KBM-7 (cell line): ENCODE results near the gene BACH2.
"Not testable (repeated sequence)": the region's sequence is repeated elsewhere in the genome, so short reads cannot be mapped to it uniquely, and the experiment has no call there.

Experiments
- DNase-seq: peaks from one replicate; pipeline ENCODE4 v3.0.0-alpha.2; 2015
- in situ Hi-C: fragments of 300-500 bp; cut with MboI; formaldehyde crosslinking; loops from 2 replicates; pipeline ENCODE4 v1.14.3; 2020; ENCODE audit warnings: low sequenced_read_pairs, low pct_unique_long_range_greater_than_20kb, mixed read lengths

Gene BACH2

GRCh38 chr6:90173262-90173925, 123.2 kb downstream of the BACH2 start:
- in situ Hi-C loops = no loop called here

DNA sequence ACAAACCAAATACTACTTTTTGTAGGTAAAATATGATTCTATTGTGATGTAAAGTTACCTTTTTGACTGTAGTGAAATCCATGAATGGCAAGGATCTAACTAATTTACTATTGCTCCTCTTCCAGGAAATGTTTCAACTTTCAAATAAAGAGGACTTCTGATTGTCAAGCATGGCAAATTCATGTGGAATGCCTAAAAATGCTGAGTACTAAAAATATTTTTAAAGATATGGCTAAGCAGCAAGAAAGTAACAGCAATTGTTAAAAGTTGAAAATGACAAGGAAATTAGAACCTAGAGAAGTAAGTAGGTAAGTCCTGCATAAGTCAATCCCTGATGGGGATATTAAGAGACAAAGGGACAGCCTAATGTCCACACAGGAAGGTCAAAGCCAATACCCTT, 126.0 kb downstream of the BACH2 start:
- no peak for DNase-seq
- in situ Hi-C loops = no loop called here

More at GRCh38 chr6:90173262-90173925, 123.2 kb downstream of the BACH2 start:
- DNase-seq = no peak

- in situ Hi-C loops = no loop called here
- DNase-seq = no peak
These were observed 127.3 kb downstream of the BACH2 start for GRCh38 chr6:90169374-90169773.

DNA sequence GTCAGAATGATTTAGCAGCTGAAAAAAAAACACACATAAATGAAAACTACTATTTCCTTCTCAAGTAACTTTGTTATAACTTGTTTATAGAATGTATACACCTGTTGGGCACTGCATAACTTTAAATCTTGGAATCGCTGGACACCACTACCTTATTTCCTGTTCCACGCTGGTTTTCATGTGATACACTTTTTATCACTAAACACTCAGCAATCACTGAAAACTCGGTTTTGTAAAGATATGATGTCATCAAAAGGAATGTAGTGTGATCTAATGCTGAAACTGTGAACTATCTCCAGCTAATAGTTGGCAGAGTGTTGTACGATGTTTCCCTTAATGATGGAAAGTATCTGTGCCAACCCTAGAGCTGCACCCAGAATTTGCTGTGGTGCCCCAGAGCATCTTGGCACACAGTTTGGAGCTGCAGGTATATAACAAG, 127.9 kb downstream of the BACH2 start:
- in situ Hi-C loops = no loop called here

DNA sequence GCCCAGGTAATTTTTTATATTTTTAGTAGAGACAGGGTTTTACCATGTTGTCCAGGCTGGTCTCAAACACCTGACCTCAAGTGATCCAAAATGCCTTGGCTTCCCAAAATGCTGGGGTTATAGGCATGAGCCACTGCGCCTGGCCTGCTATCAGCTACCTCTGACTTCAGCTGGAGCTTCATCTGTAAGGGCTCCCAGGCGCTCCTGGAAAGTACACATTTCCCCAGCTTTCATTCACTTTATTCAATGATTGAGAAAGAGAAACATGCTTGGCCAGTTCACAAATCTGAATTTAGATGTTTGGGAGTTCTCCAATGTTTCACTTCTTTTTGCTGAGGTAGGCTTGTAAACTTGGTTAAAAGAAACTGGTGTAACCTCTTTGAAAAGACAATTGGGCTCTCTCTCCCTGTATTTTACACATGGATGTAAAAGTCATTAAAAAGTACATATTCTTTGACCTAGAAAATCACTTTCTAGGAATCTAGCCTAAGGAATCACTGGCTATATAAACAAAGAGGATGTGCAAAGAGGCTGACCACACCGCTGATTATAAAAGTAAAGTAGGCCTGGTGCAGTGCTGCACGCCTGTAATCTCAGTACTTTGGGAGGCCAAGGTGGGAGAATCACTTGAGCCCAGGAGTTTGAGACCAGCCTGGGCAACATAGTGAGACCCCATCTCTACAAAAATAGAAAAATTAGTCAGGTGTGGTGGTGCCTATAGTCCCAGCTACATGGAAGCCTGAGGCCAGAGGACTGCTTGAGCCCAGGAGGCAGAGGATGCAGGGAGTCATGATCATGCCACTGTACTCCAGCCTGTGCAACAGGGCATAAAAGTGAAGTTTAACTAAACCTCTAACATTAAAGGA, 128.9 kb downstream of the BACH2 start:
- no peak for DNase-seq
- in situ Hi-C loops = no loop called here

More for the DNA sequence above, 127.9 kb downstream of the BACH2 start:
- DNase-seq = no peak

- in situ Hi-C loops, DNase-seq: not testable (repeated sequence)
These were observed 130.3 kb downstream of the BACH2 start for GRCh38 chr6:90166155-90166924.

- DNase-seq = no peak
- in situ Hi-C loops = no loop called here
These were observed 133.8 kb downstream of the BACH2 start for GRCh38 chr6:90162648-90163387.

- DNase-seq = no peak
- in situ Hi-C loops = no loop called here
These were observed 136.6 kb downstream of the BACH2 start for GRCh38 chr6:90160013-90160412.

DNA sequence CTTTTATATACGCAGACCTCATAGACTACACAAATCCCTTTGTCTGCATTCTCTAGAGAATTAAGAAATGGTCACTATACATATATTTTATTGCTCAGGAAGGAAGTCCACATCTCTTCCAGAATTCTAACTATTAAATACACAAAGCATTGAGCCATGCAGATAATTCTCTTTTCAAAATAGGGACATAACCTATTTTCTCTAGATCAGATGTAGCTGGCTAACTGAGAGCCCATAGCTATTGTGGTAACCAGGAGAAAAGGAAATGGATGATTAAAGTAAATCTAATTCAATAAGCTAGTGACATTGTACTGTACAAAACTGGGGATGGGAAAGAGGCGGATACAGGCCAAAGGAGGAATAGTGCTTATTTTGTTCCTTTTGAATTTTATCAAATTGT, 137.2 kb downstream of the BACH2 start:
- no peak for DNase-seq
- in situ Hi-C loops = no loop called here

GRCh38 chr6:90158936-90159335, 137.7 kb downstream of the BACH2 start:
- DNase-seq = no peak
- in situ Hi-C loops = no loop called here

GRCh38 chr6:90157441-90157840, 139.2 kb downstream of the BACH2 start:
- in situ Hi-C loops = no loop called here
- DNase-seq = no peak

DNA sequence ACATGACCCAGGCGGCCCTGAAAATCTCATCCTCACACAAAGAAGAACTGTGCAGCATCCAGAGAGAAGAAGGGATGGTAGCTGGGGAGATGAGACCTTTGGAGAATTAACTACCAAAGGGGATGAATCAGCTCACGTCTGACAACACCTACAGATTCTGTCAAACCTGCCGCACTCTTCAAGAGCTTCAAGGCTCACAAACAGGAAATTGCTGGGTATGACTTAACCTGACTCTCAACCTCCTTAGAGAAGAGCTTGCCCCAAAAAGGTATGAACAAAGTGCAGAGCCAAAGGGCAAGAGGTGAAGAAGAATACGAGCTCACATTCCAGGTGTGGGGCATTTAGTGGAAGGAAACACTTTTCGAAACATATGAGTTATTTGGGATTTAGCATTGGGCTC, 139.8 kb downstream of the BACH2 start:
- in situ Hi-C loops = no loop called here

DNA sequence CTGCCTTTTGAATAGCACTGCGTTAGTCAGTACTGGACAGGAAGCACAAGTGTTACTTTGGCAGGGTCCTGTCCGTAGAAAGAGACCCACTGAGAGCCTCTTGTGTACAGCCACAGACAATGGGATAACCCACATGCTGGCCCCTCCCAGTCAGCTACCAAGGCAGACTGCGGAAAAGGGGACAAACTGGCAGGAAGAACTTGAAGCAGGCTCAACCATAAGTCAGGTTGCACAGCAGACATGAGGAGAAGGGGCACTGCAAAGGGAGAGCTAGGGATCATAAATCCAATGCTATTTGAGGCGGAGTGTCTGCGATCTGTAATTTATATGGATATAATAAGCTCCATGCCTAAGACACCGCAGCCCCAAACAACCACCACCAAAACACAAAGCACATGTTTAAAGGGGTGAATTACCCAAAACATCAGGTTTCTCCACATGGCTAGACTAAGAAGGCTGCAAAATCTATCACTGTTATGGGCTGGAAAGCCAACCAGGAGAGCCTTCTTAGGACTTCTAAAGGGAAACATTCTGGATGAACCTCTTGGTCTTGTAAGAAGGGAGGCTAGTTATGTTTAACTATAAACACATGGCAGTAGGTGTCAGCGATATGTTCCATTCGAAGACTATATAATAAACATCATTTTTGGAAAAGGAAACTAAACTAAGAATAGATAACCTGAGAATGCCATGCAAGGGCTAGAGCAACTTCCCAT, 141.7 kb downstream of the BACH2 start:
- in situ Hi-C loops = no loop called here
- DNase-seq = no peak

More for the DNA sequence above, 139.8 kb downstream of the BACH2 start:
- DNase-seq = no peak

DNA sequence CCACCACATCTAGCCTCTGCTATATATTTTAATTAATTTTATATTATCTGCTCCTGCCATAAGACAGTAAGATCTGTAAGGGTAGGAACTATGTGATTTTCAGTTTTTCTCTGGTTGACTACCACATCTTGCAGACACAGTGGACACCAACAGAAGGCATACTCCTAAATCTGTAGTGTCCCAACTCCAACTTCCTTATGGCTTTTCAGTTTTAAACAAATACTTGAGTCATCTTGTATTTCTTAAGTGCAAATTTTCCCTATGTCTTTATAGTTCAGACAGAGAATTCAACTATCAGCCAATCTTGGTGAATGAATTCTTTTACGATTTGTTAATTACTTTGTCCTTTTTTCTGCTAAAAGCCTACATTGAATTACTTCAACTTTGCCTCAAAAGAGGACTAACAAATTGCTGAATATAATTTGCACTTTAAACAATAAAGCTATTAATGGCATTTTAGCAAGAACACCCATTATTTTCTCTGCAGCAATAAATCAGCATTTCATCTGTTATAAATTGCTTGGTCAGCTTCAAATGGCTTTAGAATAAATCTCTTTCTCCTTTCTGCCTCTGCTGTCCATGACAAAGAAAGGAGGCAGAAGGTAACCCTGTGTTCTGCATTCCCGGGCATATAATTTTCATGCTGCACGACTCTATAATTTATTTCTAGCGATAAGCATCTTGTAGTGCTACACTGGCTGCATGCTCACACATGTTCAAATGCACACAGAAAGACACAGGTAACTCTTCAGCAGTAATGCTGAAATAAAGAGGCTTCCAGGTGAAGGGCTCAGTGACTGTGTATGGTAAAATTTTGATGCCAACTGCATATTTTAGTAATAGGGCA, 144.8 kb downstream of the BACH2 start:
- no peak for DNase-seq
- in situ Hi-C loops = no loop called here

GRCh38 chr6:90149280-90149679, 147.4 kb downstream of the BACH2 start:
- in situ Hi-C loops = no loop called here
- no peak for DNase-seq

DNA sequence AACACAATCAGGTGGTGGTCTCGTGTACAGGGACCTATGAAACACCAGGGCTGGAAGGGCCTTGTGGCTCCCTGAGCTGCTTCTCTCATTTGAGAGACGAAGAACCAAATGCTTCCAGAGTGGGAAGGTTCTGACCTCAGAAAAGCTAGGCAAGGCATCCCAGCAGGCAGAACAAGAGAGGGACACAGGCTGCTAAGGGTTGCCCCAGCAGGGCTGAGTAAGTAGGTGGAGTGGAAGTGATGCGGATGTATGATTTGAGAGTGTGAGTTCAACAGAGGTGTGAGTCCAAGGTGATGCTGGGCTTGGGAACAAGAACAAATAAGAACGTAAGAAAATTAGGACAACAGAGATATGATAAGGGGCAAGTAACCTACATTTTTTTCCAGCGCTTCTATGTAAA, 147.8 kb downstream of the BACH2 start:
- in situ Hi-C loops = no loop called here
- no peak for DNase-seq

GRCh38 chr6:90146921-90147649, 149.6 kb downstream of the BACH2 start:
- in situ Hi-C loops = no loop called here
- DNase-seq = peak; percentile 13
